NCI-H2196 treated with DMSO at 0.1 percent for 48 hours (cell line): ENCODE results near the gene SERPINB13.

Experiments used
- DNase-seq: peaks from one replicate; lab custom pipeline; 2025; ENCODE audit not compliant: unreplicated experiment; lab: John Stamatoyannopoulos, UW

SERPINB13 gene

DNA sequence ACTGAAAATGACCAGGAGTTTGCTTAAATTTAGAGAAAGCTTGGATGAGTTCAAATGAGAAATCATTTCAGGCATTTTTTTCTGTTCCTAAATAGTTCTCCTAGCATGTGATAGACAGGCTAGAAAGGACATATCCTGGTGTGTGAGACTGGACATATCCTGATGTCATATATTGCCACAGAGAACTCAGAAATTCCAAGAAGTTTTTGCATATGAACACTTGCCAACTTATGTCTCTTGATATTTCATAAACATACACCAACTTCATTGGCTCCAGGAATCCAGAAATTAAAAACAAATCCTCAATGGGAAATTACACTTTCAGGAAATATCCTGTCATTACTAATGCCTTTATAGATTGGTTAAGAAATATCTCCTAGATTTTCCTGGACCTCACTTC lies 59.8 kb downstream of the SERPINB13 start:
- DNase-seq = no peak

GRCh38 chr18:63648241-63648640 lies 61.1 kb downstream of the SERPINB13 start:
- DNase-seq = no peak
